Esophagus squamous epithelium (tissue), 4 donors: ENCODE results near the gene SFMBT1.

ENCODE experiments used
- POLR2A ChIP-seq, 4 donors: fragments of 450-650 bp; IDR thresholded peaks; one replicate each; pipeline ENCODE4 v1.6.1; 2017; ENCODE audit warnings: antibody characterized with exemption in 4 of 4, mild to moderate bottlenecking in 4 of 4, moderate library complexity in 3 of 4
- TF ChIP-seq, protein P1 (sequence below), 6 experiments: fragments of 450-650 bp in 4 of 6; fragments of 200-600 bp in 2 of 6; sonication (generic) in 2 of 6; IDR thresholded peaks; one replicate each; pipeline ENCODE4 v1.5.1; 2016 to 2019; ENCODE audit warnings: antibody characterized with exemption in 6 of 6, mild to moderate bottlenecking in 4 of 6, moderate library complexity in 4 of 6

DNA sequence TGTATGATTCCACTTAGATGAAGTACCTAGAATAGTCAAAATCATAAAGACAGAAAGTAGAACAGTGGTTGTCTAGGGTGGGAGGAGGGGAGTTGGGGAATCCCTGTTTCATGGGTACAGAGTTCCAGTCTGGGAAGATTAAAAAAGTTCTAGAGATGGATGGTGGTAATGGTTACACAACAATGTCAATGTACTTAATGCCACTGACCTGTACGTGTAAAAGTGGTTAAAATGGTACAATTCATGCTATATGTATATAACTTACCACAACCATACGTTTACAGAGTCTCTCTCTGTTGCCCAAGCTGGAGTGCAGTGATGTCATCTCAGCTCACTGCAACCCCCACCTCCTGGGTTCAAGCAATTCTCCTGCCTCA lies 6.5 kb downstream of the SFMBT1 start:
- TF ChIP-seq POLR2A (IDR thresholded peaks at IDR 0.05): no peak
- TF ChIP-seq, protein P1, sequence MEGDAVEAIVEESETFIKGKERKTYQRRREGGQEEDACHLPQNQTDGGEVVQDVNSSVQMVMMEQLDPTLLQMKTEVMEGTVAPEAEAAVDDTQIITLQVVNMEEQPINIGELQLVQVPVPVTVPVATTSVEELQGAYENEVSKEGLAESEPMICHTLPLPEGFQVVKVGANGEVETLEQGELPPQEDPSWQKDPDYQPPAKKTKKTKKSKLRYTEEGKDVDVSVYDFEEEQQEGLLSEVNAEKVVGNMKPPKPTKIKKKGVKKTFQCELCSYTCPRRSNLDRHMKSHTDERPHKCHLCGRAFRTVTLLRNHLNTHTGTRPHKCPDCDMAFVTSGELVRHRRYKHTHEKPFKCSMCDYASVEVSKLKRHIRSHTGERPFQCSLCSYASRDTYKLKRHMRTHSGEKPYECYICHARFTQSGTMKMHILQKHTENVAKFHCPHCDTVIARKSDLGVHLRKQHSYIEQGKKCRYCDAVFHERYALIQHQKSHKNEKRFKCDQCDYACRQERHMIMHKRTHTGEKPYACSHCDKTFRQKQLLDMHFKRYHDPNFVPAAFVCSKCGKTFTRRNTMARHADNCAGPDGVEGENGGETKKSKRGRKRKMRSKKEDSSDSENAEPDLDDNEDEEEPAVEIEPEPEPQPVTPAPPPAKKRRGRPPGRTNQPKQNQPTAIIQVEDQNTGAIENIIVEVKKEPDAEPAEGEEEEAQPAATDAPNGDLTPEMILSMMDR (IDR thresholded peaks at IDR 0.05): no peak
